ENCODE results near the gene MAPKBP1.

MAPKBP1 gene

GRCh38 chr15:41869770-41870688 lies 95.7 kb downstream of the MAPKBP1 start:
- no peak for DNase-seq (ENCODE audit: low read depth)

- no peak for DNase-seq (ENCODE audit: low read depth)
Measured at GRCh38 chr15:41870689-41871081, 96.4 kb downstream of the MAPKBP1 start.

GRCh38 chr15:41871175-41871905 lies 97.1 kb downstream of the MAPKBP1 start:
- DNase-seq (ENCODE audit: low read depth) = no peak

GRCh38 chr15:41872166-41872747 lies 98.0 kb downstream of the MAPKBP1 start:
- DNase-seq (ENCODE audit: low read depth) = no peak

- DNase-seq (ENCODE audit: low read depth) = no peak
Measured at GRCh38 chr15:41873711-41874110, 99.4 kb downstream of the MAPKBP1 start.

- no peak for DNase-seq (ENCODE audit: low read depth)
Measured at GRCh38 chr15:41874736-41875135, 100.5 kb downstream of the MAPKBP1 start.

- DNase-seq (ENCODE audit: low read depth) = no peak
Measured at GRCh38 chr15:41876007-41876406, 101.7 kb downstream of the MAPKBP1 start.

- no peak for DNase-seq (ENCODE audit: low read depth)
Measured at GRCh38 chr15:41876689-41877088, 102.4 kb downstream of the MAPKBP1 start.

Data from CMK (cell line).